IMR-90 (cell line): Measurements from ENCODE around the gene ARPC4. TPM values are rescaled to one million over a fixed set of nuclear protein-coding genes. Genes with fewer than 3 reads are reported as not detected.

Experiments used
- ATAC-seq: fragments of 200-7000 bp; cut with Tn5 transposase; 2 replicates; pipeline ENCODE4 v1.9.1; 2020; ENCODE audit warnings: low read depth, mild to moderate bottlenecking, moderate library complexity
- BruUV-seq: library from RNA; stranded (reverse); fragments of 400-500 nt; replicated peaks from 2 replicates; lab custom pipeline; 2021; lab: Mats Ljungman, UMichigan
- CTCF ChIA-PET: fragments of 300-600 bp; formaldehyde crosslinking; extraction: SDS; loops from one replicate; lab custom pipeline; 2021; ENCODE audit warnings: antibody characterized with exemption; lab: Yijun Ruan, JAX
- POLR2A ChIA-PET: fragments of 300-600 bp; sonication (Branson Sonifier 250); formaldehyde crosslinking; loops from one replicate; lab custom pipeline; 2022; ENCODE audit warnings: antibody characterized with exemption; ENCODE audit not compliant: unreplicated experiment; lab: Charles Lee
- DNase-seq: peaks from one replicate; pipeline ENCODE4 v3.0.0; 2013
- H2AFZ ChIP-seq: replicated peaks from 2 replicates; pipeline ENCODE3; 2013; ENCODE audit warnings: low read length, mild to moderate bottlenecking; ENCODE audit not compliant: poor library complexity
- H2AK5ac ChIP-seq: 2 replicates; pipeline ENCODE4 v1.6.1; 2013; ENCODE audit warnings: low read depth, low read length, inconsistent platforms
- H2AK9ac ChIP-seq: replicated peaks from 2 replicates; pipeline ENCODE3; 2013; ENCODE audit warnings: mild to moderate bottlenecking, low read depth, low read length, moderate library complexity; ENCODE audit not compliant: poor library complexity
- H2BK120ac ChIP-seq: 2 replicates; pipeline ENCODE4 v1.6.1; 2013; ENCODE audit warnings: low read depth, low read length, inconsistent platforms
- H2BK15ac ChIP-seq: 3 replicates; pipeline ENCODE4 v1.6.1; 2013; ENCODE audit warnings: low read depth, low read length, inconsistent platforms
- H2BK20ac ChIP-seq: 2 replicates; pipeline ENCODE4 v1.6.1; 2013; ENCODE audit warnings: low read depth, mild to moderate bottlenecking, inconsistent platforms, low read length, moderate library complexity
- H2BK5ac ChIP-seq: 2 replicates; pipeline ENCODE4 v1.6.1; 2013; ENCODE audit warnings: mild to moderate bottlenecking, low read depth, low read length, inconsistent platforms; ENCODE audit not compliant: poor library complexity, severe bottlenecking
- H3K14ac ChIP-seq: replicated peaks from 2 replicates; pipeline ENCODE4 v1.6.1; 2013; ENCODE audit warnings: low read depth, low read length, inconsistent platforms
- H3K18ac ChIP-seq: 2 replicates; pipeline ENCODE4 v1.6.1; 2013; ENCODE audit warnings: low read depth, low read length, control low read depth
- H3K23ac ChIP-seq: 2 replicates; pipeline ENCODE4 v1.6.1; 2013; ENCODE audit warnings: low read depth, low read length, inconsistent platforms
- H3K27ac ChIP-seq: 2 replicates; pipeline ENCODE4 v1.5.1; 2013; ENCODE audit warnings: mild to moderate bottlenecking, control low read depth, low read length; ENCODE audit not compliant: insufficient read depth
- H3K27me3 ChIP-seq: 2 replicates; pipeline ENCODE4 v1.6.1; 2013; ENCODE audit warnings: low read length; ENCODE audit not compliant: control insufficient read depth, insufficient read depth
- H3K36me3 ChIP-seq: 2 replicates; pipeline ENCODE4 v1.6.1; 2013; ENCODE audit warnings: low read length, mixed read lengths; ENCODE audit not compliant: control insufficient read depth, insufficient read depth
- H3K4ac ChIP-seq: 2 replicates; pipeline ENCODE4 v1.6.1; 2013; ENCODE audit warnings: low read depth, low read length, inconsistent platforms
- H3K4me1 ChIP-seq: 2 replicates; pipeline ENCODE4 v1.6.1; 2013; ENCODE audit warnings: low read length, mixed read lengths; ENCODE audit not compliant: control insufficient read depth, insufficient read depth
- H3K4me2 ChIP-seq: 2 replicates; pipeline ENCODE4 v1.6.1; 2013; ENCODE audit warnings: low read depth, mild to moderate bottlenecking, control low read depth, low read length, moderate library complexity
- H3K4me3 ChIP-seq: 2 replicates; pipeline ENCODE4 v1.5.1; 2013; ENCODE audit warnings: low read depth, mild to moderate bottlenecking, control low read depth, low read length, moderate library complexity; ENCODE audit not compliant: insufficient read depth
- H3K56ac ChIP-seq: 2 replicates; pipeline ENCODE4 v1.6.1; 2013; ENCODE audit warnings: low read length, inconsistent platforms; ENCODE audit not compliant: insufficient read depth; ENCODE audit errors: extremely low read depth
- H3K79me1 ChIP-seq, 2 experiments: 2 replicates each; pipeline ENCODE4 v1.6.1; 2013; ENCODE audit warnings: low read length in 2 of 2, inconsistent platforms in 1 of 2, low read depth in 1 of 2
- H3K9ac ChIP-seq: 2 replicates; pipeline ENCODE4 v1.6.1; 2013; ENCODE audit warnings: low read depth, low read length, control low read depth
- H3K9me1 ChIP-seq: 2 replicates; pipeline ENCODE4 v1.6.1; 2013; ENCODE audit warnings: low read length, inconsistent platforms; ENCODE audit not compliant: insufficient read depth
- H3K9me3 ChIP-seq: 2 replicates; pipeline ENCODE4 v1.6.1; 2013; ENCODE audit warnings: low read length; ENCODE audit not compliant: control insufficient read depth, insufficient read depth
- H4K20me1 ChIP-seq: 2 replicates; pipeline ENCODE4 v1.6.1; 2013; ENCODE audit warnings: low read length, inconsistent platforms; ENCODE audit not compliant: insufficient read depth
- H4K5ac ChIP-seq: 2 replicates; pipeline ENCODE4 v1.6.1; 2013; ENCODE audit warnings: mild to moderate bottlenecking, low read depth, low read length, control low read depth
- H4K8ac ChIP-seq, 2 experiments: 2 replicates each; pipeline ENCODE4 v1.6.1; 2013; ENCODE audit warnings: low read depth in 2 of 2, low read length in 2 of 2, control low read depth in 1 of 2, inconsistent platforms in 1 of 2
- H4K91ac ChIP-seq: 2 replicates; pipeline ENCODE4 v1.6.1; 2013; ENCODE audit warnings: low read depth, low read length, inconsistent platforms; ENCODE audit not compliant: insufficient read depth
- BHLHE40 ChIP-seq: fragments of 150-350 bp; IDR thresholded peaks from 2 replicates; pipeline ENCODE4 v1.6.1; 2016; ENCODE audit warnings: mild to moderate bottlenecking, low read depth, low read length
- CEBPB ChIP-seq: IDR thresholded peaks from 2 replicates; pipeline ENCODE4 v1.6.1; 2012; ENCODE audit warnings: low read depth, low read length, improper control_type of control experiment
- CHD1 ChIP-seq: IDR thresholded peaks from 2 replicates; pipeline ENCODE4 v1.6.1; 2012; ENCODE audit warnings: low read depth, low read length, improper control_type of control experiment
- FOS ChIP-seq: fragments of 150-350 bp; IDR thresholded peaks from 2 replicates; pipeline ENCODE4 v1.6.1; 2016; ENCODE audit warnings: low read depth, low read length
- MAFK ChIP-seq: IDR thresholded peaks from 2 replicates; pipeline ENCODE4 v1.6.1; 2012; ENCODE audit warnings: low read depth, low read length, improper control_type of control experiment
- MAZ ChIP-seq: IDR thresholded peaks from 2 replicates; pipeline ENCODE4 v1.6.1; 2012; ENCODE audit warnings: low read depth, mild to moderate bottlenecking, low read length, improper control_type of control experiment, moderate library complexity, borderline replicate concordance
- MXI1 ChIP-seq: IDR thresholded peaks from 2 replicates; pipeline ENCODE4 v1.6.1; 2012; ENCODE audit warnings: low read depth, mild to moderate bottlenecking, low read length, moderate library complexity, borderline replicate concordance
- NFE2L2 ChIP-seq: fragments of 150-350 bp; IDR thresholded peaks from 2 replicates; pipeline ENCODE4 v1.6.1; 2016; ENCODE audit warnings: low read depth, mild to moderate bottlenecking, low read length
- POLR2A ChIP-seq: IDR thresholded peaks from 2 replicates; pipeline ENCODE4 v1.6.1; 2012; ENCODE audit warnings: mild to moderate bottlenecking, low read depth, low read length
- RAD21 ChIP-seq: IDR thresholded peaks from 2 replicates; pipeline ENCODE4 v1.6.1; 2012; ENCODE audit warnings: low read length, improper control_type of control experiment
- RCOR1 ChIP-seq: IDR thresholded peaks from 2 replicates; pipeline ENCODE4 v1.6.1; 2012; ENCODE audit warnings: mild to moderate bottlenecking, low read length, improper control_type of control experiment; ENCODE audit not compliant: insufficient replicate concordance
- RFX5 ChIP-seq: IDR thresholded peaks from 2 replicates; pipeline ENCODE4 v1.8.0; 2012; ENCODE audit warnings: low read depth, mild to moderate bottlenecking, low read length, moderate library complexity
- SMC3 ChIP-seq: fragments of 150-350 bp; IDR thresholded peaks from 2 replicates; pipeline ENCODE4 v1.6.1; 2016; ENCODE audit warnings: low read depth, mild to moderate bottlenecking, antibody characterized with exemption, low read length, moderate library complexity
- WGBS, 2 experiments: methylation state at CpG; one replicate each; pipeline versions ENCODE4 v1.1.5 to v1.1.7; 2013; ENCODE audit warnings: missing lambda C conversion rate in 2 of 2; ENCODE audit not compliant: insufficient read length in 1 of 2; ENCODE audit errors: extremely low coverage in 2 of 2; 5-methylcytosine and 5-hydroxymethylcytosine counted together
- dilution Hi-C: fragments of 300-500 bp; cut with HindIII; formaldehyde crosslinking; loops from one replicate; pipeline ENCODE4 v1.14.3; 2018; ENCODE audit warnings: low sequenced_read_pairs; ENCODE audit not compliant: unreplicated experiment
- in situ Hi-C: fragments of 300-500 bp; cut with MboI; formaldehyde crosslinking; loops from 3 replicates; pipeline ENCODE4 v1.14.3; 2019; ENCODE audit warnings: low sequenced_read_pairs, inconsistent platforms, mixed read lengths
- intact Hi-C: fragments of 100-400 bp; cut with micrococcal nuclease; formaldehyde crosslinking; loops from 2 replicates; pipeline ENCODE4 v1.10.0; 2022
- polyA plus RNA-seq, 3 experiments: library from polyadenylated mRNA; depleted of rRNA; stranded (reverse); fragments of >200 nt; gene quantifications; 2 replicates each; pipeline ENCODE4 v1.2.3, GENCODE V29; 2012; ENCODE audit warnings: low replicate concordance in 1 of 3
- total RNA-seq: library from RNA; depleted of rRNA; stranded (reverse); fragments of >200 nt; gene quantifications from 2 replicates; pipeline ENCODE4 v1.2.3, GENCODE V29; 2012
- TF ChIP-seq, protein P1 (sequence below): fragments of 150-350 bp; IDR thresholded peaks from 2 replicates; pipeline ENCODE4 v1.6.1; 2016; ENCODE audit warnings: low read depth, mild to moderate bottlenecking, low read length, moderate library complexity, borderline replicate concordance
- TF ChIP-seq, protein P2 (sequence below): conservative IDR thresholded peaks from 2 replicates; pipeline ENCODE4 v1.5.1; 2012; ENCODE audit warnings: mild to moderate bottlenecking, low read depth, low read length, improper control_type of control experiment
- TF ChIP-seq, protein P3 (sequence below): fragments of 150-350 bp; IDR thresholded peaks from 2 replicates; pipeline ENCODE4 v1.6.1; 2017; ENCODE audit warnings: mild to moderate bottlenecking, antibody characterized with exemption, low read length, low read depth

ARPC4 gene
- total and polyA plus RNA-seq, 2 of the 4 experiments (the other 2 are of a cell fraction), result 188 to 383 TPM

GRCh38 chr3:9809239-9809614, 16.3 kb downstream of the ARPC4 start:
- no peaks in the 10 kb centered on the region for H3K9me3 ChIP-seq
- in situ Hi-C loops (no loop called here), dilution Hi-C loops (no loop called here), intact Hi-C loops (no loop called here)
- H2BK15ac ChIP-seq, result no peak overlapping the region
- H3K4ac ChIP-seq, result peak overlapping the region; percentile 81
- no TSS peak for BruUV-seq
- peaks cover 35% of the 10 kb centered on the region for H3K36me3 ChIP-seq
- POLR2A ChIA-PET, result no interaction called here
- H2AK5ac ChIP-seq, result peak overlapping the region; percentile 9
- H2AFZ ChIP-seq, result peak overlapping the region; percentile 87
- no peak for ATAC-seq
- H3K27me3 ChIP-seq, result no peaks in the 10 kb centered on the region
- no peak overlapping the region for H3K18ac ChIP-seq
- H2AK9ac ChIP-seq, result no peak overlapping the region
- H4K20me1 ChIP-seq, result peaks cover 17% of the 10 kb centered on the region
- TF ChIP-seq POLR2A, result no peak
- TF ChIP-seq RFX5, result no peak
- TF ChIP-seq MXI1, result no peak
- TF ChIP-seq, protein P1, sequence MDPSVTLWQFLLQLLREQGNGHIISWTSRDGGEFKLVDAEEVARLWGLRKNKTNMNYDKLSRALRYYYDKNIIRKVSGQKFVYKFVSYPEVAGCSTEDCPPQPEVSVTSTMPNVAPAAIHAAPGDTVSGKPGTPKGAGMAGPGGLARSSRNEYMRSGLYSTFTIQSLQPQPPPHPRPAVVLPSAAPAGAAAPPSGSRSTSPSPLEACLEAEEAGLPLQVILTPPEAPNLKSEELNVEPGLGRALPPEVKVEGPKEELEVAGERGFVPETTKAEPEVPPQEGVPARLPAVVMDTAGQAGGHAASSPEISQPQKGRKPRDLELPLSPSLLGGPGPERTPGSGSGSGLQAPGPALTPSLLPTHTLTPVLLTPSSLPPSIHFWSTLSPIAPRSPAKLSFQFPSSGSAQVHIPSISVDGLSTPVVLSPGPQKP, result no peak
- TF ChIP-seq CHD1, result no peak
- no peak for TF ChIP-seq RCOR1
- no peak for TF ChIP-seq SMC3
- TF ChIP-seq, protein P2, sequence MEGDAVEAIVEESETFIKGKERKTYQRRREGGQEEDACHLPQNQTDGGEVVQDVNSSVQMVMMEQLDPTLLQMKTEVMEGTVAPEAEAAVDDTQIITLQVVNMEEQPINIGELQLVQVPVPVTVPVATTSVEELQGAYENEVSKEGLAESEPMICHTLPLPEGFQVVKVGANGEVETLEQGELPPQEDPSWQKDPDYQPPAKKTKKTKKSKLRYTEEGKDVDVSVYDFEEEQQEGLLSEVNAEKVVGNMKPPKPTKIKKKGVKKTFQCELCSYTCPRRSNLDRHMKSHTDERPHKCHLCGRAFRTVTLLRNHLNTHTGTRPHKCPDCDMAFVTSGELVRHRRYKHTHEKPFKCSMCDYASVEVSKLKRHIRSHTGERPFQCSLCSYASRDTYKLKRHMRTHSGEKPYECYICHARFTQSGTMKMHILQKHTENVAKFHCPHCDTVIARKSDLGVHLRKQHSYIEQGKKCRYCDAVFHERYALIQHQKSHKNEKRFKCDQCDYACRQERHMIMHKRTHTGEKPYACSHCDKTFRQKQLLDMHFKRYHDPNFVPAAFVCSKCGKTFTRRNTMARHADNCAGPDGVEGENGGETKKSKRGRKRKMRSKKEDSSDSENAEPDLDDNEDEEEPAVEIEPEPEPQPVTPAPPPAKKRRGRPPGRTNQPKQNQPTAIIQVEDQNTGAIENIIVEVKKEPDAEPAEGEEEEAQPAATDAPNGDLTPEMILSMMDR, result no peak
- no peak for TF ChIP-seq BHLHE40
- TF ChIP-seq FOS, result no peak
- TF ChIP-seq, protein P3, sequence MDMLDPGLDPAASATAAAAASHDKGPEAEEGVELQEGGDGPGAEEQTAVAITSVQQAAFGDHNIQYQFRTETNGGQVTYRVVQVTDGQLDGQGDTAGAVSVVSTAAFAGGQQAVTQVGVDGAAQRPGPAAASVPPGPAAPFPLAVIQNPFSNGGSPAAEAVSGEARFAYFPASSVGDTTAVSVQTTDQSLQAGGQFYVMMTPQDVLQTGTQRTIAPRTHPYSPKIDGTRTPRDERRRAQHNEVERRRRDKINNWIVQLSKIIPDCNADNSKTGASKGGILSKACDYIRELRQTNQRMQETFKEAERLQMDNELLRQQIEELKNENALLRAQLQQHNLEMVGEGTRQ, result no peak
- TF ChIP-seq NFE2L2, result no peak
- no peak for TF ChIP-seq MAFK
- no peak for TF ChIP-seq CEBPB
- TF ChIP-seq MAZ, result no peak
- no peak for TF ChIP-seq RAD21
- no peak overlapping the region for H3K4me3 ChIP-seq
- no peak overlapping the region for H2BK120ac ChIP-seq
- peaks cover 4% of the 10 kb centered on the region for H3K9me1 ChIP-seq
- 0 out of 2 replicates have a peak overlapping the region, but pooled peaks have one; percentile 11 for H3K14ac ChIP-seq
- H4K8ac ChIP-seq, result peak overlapping the region; percentile 72 to 93
- H3K56ac ChIP-seq, result no peak overlapping the region
- peak overlapping the region; percentile 9 for H2BK5ac ChIP-seq
- peak overlapping the region; percentile 66; the same call in 1 of the 2 replicates for H4K91ac ChIP-seq
- CTCF ChIA-PET, result interaction anchor here (0.6 to 0.9 kb wide), 2 partner anchors 10 to 35 kb away, joined by 3 read pairs; no protein-coding TSS in a partner anchor
- H3K27ac ChIP-seq, result peak overlapping the region; percentile 43; the same call in 1 of the 2 replicates
- H3K23ac ChIP-seq, result no peak overlapping the region; the same call in 1 of the 2 replicates
- H3K4me2 ChIP-seq, result peak overlapping the region; percentile 44
- H2BK20ac ChIP-seq, result no peak overlapping the region
- 100% methylated on average over 1 of the region's 4 CpGs; no CpG with 5 or more reads in 1 of the 2 experiments for WGBS, 2 experiments
- no peak for DNase-seq
- peaks cover 0 to 18% of the 10 kb centered on the region in 2 experiments; a peak in 3 of 4 replicates for H3K79me1 ChIP-seq
- peaks cover 8% of the 10 kb centered on the region for H3K4me1 ChIP-seq
- 0 out of 2 replicates have a peak overlapping the region, but pooled peaks have one; percentile 71 for H3K9ac ChIP-seq
- peak overlapping the region; percentile 7; the same call in 1 of the 2 replicates for H4K5ac ChIP-seq
